K562 (cell line): ENCODE results near the gene DNASE1L1. TPM values are rescaled to one million over a fixed set of nuclear protein-coding genes. Genes with fewer than 3 reads are reported as not detected.

Experiments
- CEBPB ChIP-seq: fragments of 450-650 bp; IDR thresholded peaks from 2 replicates; pipeline ENCODE4 v1.6.1; 2016; ENCODE audit warnings: missing genetic modification characterization, missing compliant biosample characterization
- KLF16 ChIP-seq: IDR thresholded peaks from 2 replicates; pipeline ENCODE4 v1.6.1; 2016; ENCODE audit warnings: antibody characterized with exemption
- NFIX ChIP-seq: fragments of 250-450 bp; sonication (Bioruptor Pico); IDR thresholded peaks from 2 replicates; pipeline ENCODE4 v1.4.0; 2020; ENCODE audit warnings: low read depth, mild to moderate bottlenecking, moderate library complexity
- PPARD ChIP-seq: fragments of 250-450 bp; sonication (Bioruptor Pico); IDR thresholded peaks from 2 replicates; pipeline ENCODE4 v1.8.0; 2022; ENCODE audit warnings: inconsistent platforms, mild to moderate bottlenecking, moderate library complexity
- SNIP1 ChIP-seq: fragments of 450-650 bp; IDR thresholded peaks from 2 replicates; pipeline ENCODE4 v1.7.1; 2017; ENCODE audit warnings: low read depth, mild to moderate bottlenecking
- SOX6 ChIP-seq: fragments of 450-650 bp; IDR thresholded peaks from 2 replicates; pipeline ENCODE4 v1.6.1; 2014; ENCODE audit warnings: mild to moderate bottlenecking
- TGIF2 ChIP-seq: sonication (generic); formaldehyde crosslinking; IDR thresholded peaks from 2 replicates; pipeline ENCODE4 v1.8.1; 2022; ENCODE audit warnings: mild to moderate bottlenecking, missing genetic modification reagents, moderate library complexity
- ZNF232 ChIP-seq: sonication (generic); formaldehyde crosslinking; IDR thresholded peaks from 2 replicates; pipeline ENCODE4 v1.8.0; 2022; ENCODE audit warnings: mild to moderate bottlenecking, missing genetic modification reagents
- ZNF583 ChIP-seq: fragments of 250-450 bp; sonication (Bioruptor Pico); IDR thresholded peaks from 2 replicates; pipeline ENCODE4 v1.4.0; 2020
- polyA plus RNA-seq, 8 experiments: library from polyadenylated mRNA; depleted of rRNA in 4 of 8; stranded (reverse) in 5 of 8; unstranded in 3 of 8; fragments of >200 nt; fragmentation: Nextera tagmentation in 2 of 8; fragmentation: Illumina TruSeq in 1 of 8; extraction: Ambion mirVana in 2 of 8; extraction: Trizol in 1 of 8; gene quantifications; 2 replicates each; pipeline versions ENCODE4 v1.2.1 to v1.2.3, GENCODE V29; 2011 to 2014; ENCODE audit warnings: inconsistent platforms in 1 of 8, missing spikeins in 1 of 8
- total RNA-seq, 7 experiments: library from RNA; depleted of rRNA in 6 of 7; stranded (reverse); fragments of >200 nt in 6 of 7; fragmentation: Illumina TruSeq in 2 of 7; extraction: Trizol in 2 of 7; gene quantifications; 2 replicates each; pipeline versions ENCODE4 v1.2.1 to v1.2.3, GENCODE V29; 2011 to 2021; ENCODE audit warnings: low replicate concordance in 1 of 7
- TF ChIP-seq, protein P1 (sequence below), 2 experiments: fragments of 450-650 bp in 1 of 2; sonication (generic) in 1 of 2; formaldehyde crosslinking in 1 of 2; IDR thresholded peaks; 2 replicates each; pipeline versions ENCODE4 v1.7.1 to v1.9.0; 2016 to 2022; ENCODE audit warnings: inconsistent platforms in 1 of 2, mild to moderate bottlenecking in 1 of 2, missing genetic modification reagents in 1 of 2
- TF ChIP-seq, protein P2 (sequence below): sonication (generic); formaldehyde crosslinking; IDR thresholded peaks from 2 replicates; pipeline ENCODE4 v1.8.1; 2022; ENCODE audit warnings: missing genetic modification reagents
- TF ChIP-seq, protein P3 (sequence below): sonication (generic); formaldehyde crosslinking; IDR thresholded peaks from 2 replicates; pipeline ENCODE4 v1.8.0; 2022; ENCODE audit warnings: mild to moderate bottlenecking, missing genetic modification reagents

DNASE1L1 gene
- total and polyA plus RNA-seq, 9 of the 15 experiments (the other 6 are each of a cell fraction or from before 2014, with no cell fraction given): 0.73 to 12.6 (median 7.9) TPM

DNA sequence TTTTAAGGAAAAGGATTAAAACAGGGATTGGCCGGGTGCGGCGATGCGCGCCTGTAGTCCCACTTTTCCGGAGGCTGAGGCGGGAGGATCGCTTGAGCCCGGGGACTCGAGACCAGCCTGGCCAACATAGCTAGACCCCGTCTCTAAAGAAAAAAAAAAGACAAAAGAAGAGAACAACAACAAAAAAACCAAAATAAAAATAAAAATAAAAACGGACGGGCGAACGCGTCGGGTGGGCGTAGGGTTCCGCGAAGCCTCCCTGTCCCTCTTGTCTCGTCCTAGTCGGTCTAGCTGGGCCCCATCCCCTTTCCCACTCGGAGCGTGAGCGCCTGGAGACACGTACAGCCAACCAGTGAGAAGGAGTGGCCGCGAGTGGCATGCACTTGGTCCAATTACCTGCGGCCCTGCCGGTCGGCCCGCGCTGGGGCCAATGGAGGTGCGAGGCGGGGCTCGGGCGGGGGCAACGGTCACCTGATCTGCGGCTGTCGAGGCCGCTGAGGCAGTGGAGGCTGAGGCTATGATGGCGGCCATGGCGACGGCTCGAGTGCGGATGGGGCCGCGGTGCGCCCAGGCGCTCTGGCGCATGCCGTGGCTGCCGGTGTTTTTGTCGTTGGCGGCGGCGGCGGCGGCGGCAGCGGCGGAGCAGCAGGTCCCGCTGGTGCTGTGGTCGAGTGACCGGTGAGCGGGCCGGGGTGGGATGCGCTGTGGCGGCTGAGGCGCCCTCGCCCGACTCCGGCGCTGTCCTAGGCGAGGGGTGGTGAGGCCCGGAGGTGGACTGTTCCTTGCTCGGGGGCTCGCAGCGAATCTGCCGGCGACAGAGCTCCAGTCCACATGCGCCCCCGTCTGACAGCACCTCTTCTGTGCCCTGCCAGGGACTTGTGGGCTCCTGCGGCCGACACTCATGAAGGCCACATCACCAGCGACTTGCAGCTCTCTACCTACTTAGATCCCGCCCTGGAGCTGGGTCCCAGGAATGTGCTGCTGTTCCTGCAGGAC lies 19.4 kb upstream of the DNASE1L1 start, which contains the start of gene ATP6AP1 (continued):
- TF ChIP-seq, protein P1, sequence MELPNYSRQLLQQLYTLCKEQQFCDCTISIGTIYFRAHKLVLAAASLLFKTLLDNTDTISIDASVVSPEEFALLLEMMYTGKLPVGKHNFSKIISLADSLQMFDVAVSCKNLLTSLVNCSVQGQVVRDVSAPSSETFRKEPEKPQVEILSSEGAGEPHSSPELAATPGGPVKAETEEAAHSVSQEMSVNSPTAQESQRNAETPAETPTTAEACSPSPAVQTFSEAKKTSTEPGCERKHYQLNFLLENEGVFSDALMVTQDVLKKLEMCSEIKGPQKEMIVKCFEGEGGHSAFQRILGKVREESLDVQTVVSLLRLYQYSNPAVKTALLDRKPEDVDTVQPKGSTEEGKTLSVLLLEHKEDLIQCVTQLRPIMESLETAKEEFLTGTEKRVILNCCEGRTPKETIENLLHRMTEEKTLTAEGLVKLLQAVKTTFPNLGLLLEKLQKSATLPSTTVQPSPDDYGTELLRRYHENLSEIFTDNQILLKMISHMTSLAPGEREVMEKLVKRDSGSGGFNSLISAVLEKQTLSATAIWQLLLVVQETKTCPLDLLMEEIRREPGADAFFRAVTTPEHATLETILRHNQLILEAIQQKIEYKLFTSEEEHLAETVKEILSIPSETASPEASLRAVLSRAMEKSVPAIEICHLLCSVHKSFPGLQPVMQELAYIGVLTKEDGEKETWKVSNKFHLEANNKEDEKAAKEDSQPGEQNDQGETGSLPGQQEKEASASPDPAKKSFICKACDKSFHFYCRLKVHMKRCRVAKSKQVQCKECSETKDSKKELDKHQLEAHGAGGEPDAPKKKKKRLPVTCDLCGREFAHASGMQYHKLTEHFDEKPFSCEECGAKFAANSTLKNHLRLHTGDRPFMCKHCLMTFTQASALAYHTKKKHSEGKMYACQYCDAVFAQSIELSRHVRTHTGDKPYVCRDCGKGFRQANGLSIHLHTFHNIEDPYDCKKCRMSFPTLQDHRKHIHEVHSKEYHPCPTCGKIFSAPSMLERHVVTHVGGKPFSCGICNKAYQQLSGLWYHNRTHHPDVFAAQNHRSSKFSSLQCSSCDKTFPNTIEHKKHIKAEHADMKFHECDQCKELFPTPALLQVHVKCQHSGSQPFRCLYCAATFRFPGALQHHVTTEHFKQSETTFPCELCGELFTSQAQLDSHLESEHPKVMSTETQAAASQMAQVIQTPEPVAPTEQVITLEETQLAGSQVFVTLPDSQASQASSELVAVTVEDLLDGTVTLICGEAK (IDR thresholded peaks at IDR 0.05): peak; percentile 18; the same call in 1 of the 2 replicates
- TF ChIP-seq, protein P1 (CRISPR knock-in tag; IDR thresholded peaks at IDR 0.05): no peak
- TF ChIP-seq ZNF583: no peak
- no peak for TF ChIP-seq CEBPB (tag)
- no peak for TF ChIP-seq NFIX
- TF ChIP-seq KLF16: no peak
- no peak for TF ChIP-seq SNIP1
- TF ChIP-seq, protein P2, sequence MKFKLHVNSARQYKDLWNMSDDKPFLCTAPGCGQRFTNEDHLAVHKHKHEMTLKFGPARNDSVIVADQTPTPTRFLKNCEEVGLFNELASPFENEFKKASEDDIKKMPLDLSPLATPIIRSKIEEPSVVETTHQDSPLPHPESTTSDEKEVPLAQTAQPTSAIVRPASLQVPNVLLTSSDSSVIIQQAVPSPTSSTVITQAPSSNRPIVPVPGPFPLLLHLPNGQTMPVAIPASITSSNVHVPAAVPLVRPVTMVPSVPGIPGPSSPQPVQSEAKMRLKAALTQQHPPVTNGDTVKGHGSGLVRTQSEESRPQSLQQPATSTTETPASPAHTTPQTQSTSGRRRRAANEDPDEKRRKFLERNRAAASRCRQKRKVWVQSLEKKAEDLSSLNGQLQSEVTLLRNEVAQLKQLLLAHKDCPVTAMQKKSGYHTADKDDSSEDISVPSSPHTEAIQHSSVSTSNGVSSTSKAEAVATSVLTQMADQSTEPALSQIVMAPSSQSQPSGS: no peak
- TF ChIP-seq, protein P3, sequence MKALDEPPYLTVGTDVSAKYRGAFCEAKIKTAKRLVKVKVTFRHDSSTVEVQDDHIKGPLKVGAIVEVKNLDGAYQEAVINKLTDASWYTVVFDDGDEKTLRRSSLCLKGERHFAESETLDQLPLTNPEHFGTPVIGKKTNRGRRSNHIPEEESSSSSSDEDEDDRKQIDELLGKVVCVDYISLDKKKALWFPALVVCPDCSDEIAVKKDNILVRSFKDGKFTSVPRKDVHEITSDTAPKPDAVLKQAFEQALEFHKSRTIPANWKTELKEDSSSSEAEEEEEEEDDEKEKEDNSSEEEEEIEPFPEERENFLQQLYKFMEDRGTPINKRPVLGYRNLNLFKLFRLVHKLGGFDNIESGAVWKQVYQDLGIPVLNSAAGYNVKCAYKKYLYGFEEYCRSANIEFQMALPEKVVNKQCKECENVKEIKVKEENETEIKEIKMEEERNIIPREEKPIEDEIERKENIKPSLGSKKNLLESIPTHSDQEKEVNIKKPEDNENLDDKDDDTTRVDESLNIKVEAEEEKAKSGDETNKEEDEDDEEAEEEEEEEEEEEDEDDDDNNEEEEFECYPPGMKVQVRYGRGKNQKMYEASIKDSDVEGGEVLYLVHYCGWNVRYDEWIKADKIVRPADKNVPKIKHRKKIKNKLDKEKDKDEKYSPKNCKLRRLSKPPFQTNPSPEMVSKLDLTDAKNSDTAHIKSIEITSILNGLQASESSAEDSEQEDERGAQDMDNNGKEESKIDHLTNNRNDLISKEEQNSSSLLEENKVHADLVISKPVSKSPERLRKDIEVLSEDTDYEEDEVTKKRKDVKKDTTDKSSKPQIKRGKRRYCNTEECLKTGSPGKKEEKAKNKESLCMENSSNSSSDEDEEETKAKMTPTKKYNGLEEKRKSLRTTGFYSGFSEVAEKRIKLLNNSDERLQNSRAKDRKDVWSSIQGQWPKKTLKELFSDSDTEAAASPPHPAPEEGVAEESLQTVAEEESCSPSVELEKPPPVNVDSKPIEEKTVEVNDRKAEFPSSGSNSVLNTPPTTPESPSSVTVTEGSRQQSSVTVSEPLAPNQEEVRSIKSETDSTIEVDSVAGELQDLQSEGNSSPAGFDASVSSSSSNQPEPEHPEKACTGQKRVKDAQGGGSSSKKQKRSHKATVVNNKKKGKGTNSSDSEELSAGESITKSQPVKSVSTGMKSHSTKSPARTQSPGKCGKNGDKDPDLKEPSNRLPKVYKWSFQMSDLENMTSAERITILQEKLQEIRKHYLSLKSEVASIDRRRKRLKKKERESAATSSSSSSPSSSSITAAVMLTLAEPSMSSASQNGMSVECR: no peak; the same call in 1 of the 2 replicates
- no peak for TF ChIP-seq SOX6
- TF ChIP-seq ZNF232 (CRISPR knock-in tag): no peak
- TF ChIP-seq TGIF2 (CRISPR knock-in tag): no peak
- no peak for TF ChIP-seq PPARD (CRISPR knock-in tag)
